GM12878 (cell line): ENCODE results near the gene SLC10A1. TPM values are rescaled to one million over a fixed set of nuclear protein-coding genes. Genes with fewer than 3 reads are reported as not detected.

Source experiments
- ATAC-seq: fragments of 200-7000 bp; cut with Tn5 transposase; 3 replicates; pipeline ENCODE4 v1.9.1; 2020; ENCODE audit warnings: mild to moderate bottlenecking, moderate library complexity
- BruUV-seq: library from RNA; stranded (reverse); fragments of 400-500 nt; replicated peaks from 2 replicates; lab custom pipeline; 2021; lab: Mats Ljungman, UMichigan
- CTCF ChIA-PET: fragments of 300-600 bp; sonication (Branson Sonifier 250); formaldehyde crosslinking; extraction: SDS; loops from one replicate; lab custom pipeline; 2021; ENCODE audit warnings: inconsistent platforms; lab: Yijun Ruan, JAX
- POLR2A ChIA-PET: fragments of 350-600 bp; formaldehyde crosslinking; extraction: SDS; loops from one replicate; lab custom pipeline; 2021; ENCODE audit warnings: inconsistent platforms; lab: Charles Lee
- RAD21 ChIA-PET: fragments of 300-600 bp; sonication (Branson Sonifier 250); formaldehyde crosslinking; loops from one replicate; lab custom pipeline; 2023; ENCODE audit warnings: antibody characterized with exemption; ENCODE audit not compliant: unreplicated experiment; lab: Charles Lee
- SMC1A ChIA-PET: fragments of 300-600 bp; sonication (Branson Sonifier 250); formaldehyde crosslinking; loops from one replicate; lab custom pipeline; 2023; ENCODE audit not compliant: unreplicated experiment, uncharacterized antibody; lab: Charles Lee
- DNase-seq: peaks from one replicate; pipeline ENCODE4 v3.0.0-alpha.2; 2011; ENCODE audit warnings: low read depth, low spot score
- FAIRE-seq: peaks from 3 replicates; lab custom pipeline; 2011; peaks lifted over from hg19 to GRCh38; lab: Jason Lieb, UNC
- H2AFZ ChIP-seq: 2 replicates; pipeline ENCODE4 v1.6.0; 2011; ENCODE audit warnings: low read depth, low read length, control low read depth; ENCODE audit not compliant: control insufficient read depth
- H3K27ac ChIP-seq: 2 replicates; pipeline ENCODE4 v1.5.1; 2011; ENCODE audit warnings: control low read depth; ENCODE audit not compliant: control insufficient read depth, insufficient read depth
- H3K27me3 ChIP-seq, 2 experiments: replicated peaks in 1 of 2; 2 replicates each; pipeline versions ENCODE4 v1.6.0 to v1.6.1; 2011; ENCODE audit warnings: low read length in 1 of 2; ENCODE audit not compliant: control insufficient read depth in 2 of 2, insufficient read depth in 2 of 2
- H3K36me3 ChIP-seq, 2 experiments: 2 replicates each; pipeline ENCODE4 v1.5.1; 2011; ENCODE audit warnings: low read length in 1 of 2; ENCODE audit not compliant: control insufficient read depth in 2 of 2, insufficient read depth in 2 of 2
- H3K4me1 ChIP-seq: 2 replicates; pipeline ENCODE4 v1.6.1; 2011; ENCODE audit warnings: mild to moderate bottlenecking, low read length, moderate library complexity, mixed read lengths; ENCODE audit not compliant: control insufficient read depth, insufficient read depth
- H3K4me2 ChIP-seq: 2 replicates; pipeline ENCODE4 v1.6.0; 2011; ENCODE audit warnings: control low read depth; ENCODE audit not compliant: control insufficient read depth, insufficient read depth
- H3K4me3 ChIP-seq: fragments of 200-600 bp; sonication (generic); 2 replicates; pipeline ENCODE4 v1.5.1; 2016
- H3K79me2 ChIP-seq: 2 replicates; pipeline ENCODE4 v1.6.0; 2011; ENCODE audit warnings: low read length; ENCODE audit not compliant: control insufficient read depth, insufficient read depth
- H3K9ac ChIP-seq: 2 replicates; pipeline ENCODE4 v1.8.0; 2011; ENCODE audit warnings: low read length, control low read depth, mixed read lengths; ENCODE audit not compliant: control insufficient read depth, insufficient read depth
- H3K9me3 ChIP-seq: replicated peaks from 3 replicates; pipeline ENCODE4 v1.5.1; 2011; ENCODE audit warnings: mild to moderate bottlenecking, low read length; ENCODE audit not compliant: control insufficient read depth, insufficient read depth
- H4K20me1 ChIP-seq: 2 replicates; pipeline ENCODE4 v1.6.0; 2011; ENCODE audit not compliant: control insufficient read depth, insufficient read depth
- ASH2L ChIP-seq: fragments of 300-600, 200-600 bp; sonication (generic); IDR thresholded peaks from 2 replicates; pipeline ENCODE4 v1.6.1; 2017; ENCODE audit warnings: low read depth, mild to moderate bottlenecking, borderline replicate concordance
- ATF7 ChIP-seq: fragments of 450-650 bp; IDR thresholded peaks from 2 replicates; pipeline ENCODE4 v1.6.1; 2016; ENCODE audit warnings: low read depth, mild to moderate bottlenecking
- BACH1 ChIP-seq: fragments of 450-650 bp; IDR thresholded peaks from 2 replicates; pipeline ENCODE4 v1.6.1; 2017; ENCODE audit warnings: mild to moderate bottlenecking, borderline replicate concordance
- ELK1 ChIP-seq: IDR thresholded peaks from 2 replicates; pipeline ENCODE4 v1.6.1; 2012; ENCODE audit warnings: low read depth, low read length, improper control_type of control experiment
- HCFC1 ChIP-seq: fragments of 150-350 bp; IDR thresholded peaks from 2 replicates; pipeline ENCODE4 v1.6.1; 2014; ENCODE audit warnings: low read length
- JUNB ChIP-seq: IDR thresholded peaks from 2 replicates; pipeline ENCODE4 v1.6.1; 2016; ENCODE audit warnings: antibody characterized with exemption, mild to moderate bottlenecking
- KLF5 ChIP-seq: fragments of 450-650 bp; IDR thresholded peaks from 2 replicates; pipeline ENCODE4 v1.6.1; 2014; ENCODE audit warnings: mild to moderate bottlenecking; ENCODE audit not compliant: partially characterized antibody
- MEF2A ChIP-seq: IDR thresholded peaks from 2 replicates; pipeline ENCODE4 v1.6.1; 2011; ENCODE audit warnings: low read depth, mild to moderate bottlenecking, low read length, moderate library complexity; ENCODE audit not compliant: insufficient read depth
- NFXL1 ChIP-seq: fragments of 450-650 bp; IDR thresholded peaks from 2 replicates; pipeline ENCODE4 v1.6.1; 2017; ENCODE audit warnings: antibody characterized with exemption, mild to moderate bottlenecking, borderline replicate concordance
- NKRF ChIP-seq: fragments of 450-650 bp; conservative IDR thresholded peaks from 2 replicates; pipeline ENCODE4 v1.6.1; 2017; ENCODE audit warnings: mild to moderate bottlenecking, moderate library complexity
- NR2F1 ChIP-seq: fragments of 450-650 bp; conservative IDR thresholded peaks from 2 replicates; pipeline ENCODE4 v1.6.1; 2017; ENCODE audit warnings: mild to moderate bottlenecking
- PAX8 ChIP-seq: fragments of 450-650 bp; IDR thresholded peaks from 2 replicates; pipeline ENCODE4 v1.6.1; 2017; ENCODE audit warnings: mild to moderate bottlenecking, moderate library complexity
- POLR2A ChIP-seq: IDR thresholded peaks from 2 replicates; pipeline ENCODE4 v1.6.1; 2011; ENCODE audit warnings: low read depth, mild to moderate bottlenecking, low read length
- POLR2AphosphoS2 ChIP-seq: IDR thresholded peaks from 2 replicates; pipeline ENCODE4 v1.6.1; 2011; ENCODE audit warnings: low read depth, mild to moderate bottlenecking, low read length, improper control_type of control experiment, moderate library complexity
- RAD51 ChIP-seq: fragments of 450-650 bp; IDR thresholded peaks from 2 replicates; pipeline ENCODE4 v1.6.1; 2016; ENCODE audit warnings: moderate library complexity, mild to moderate bottlenecking, inconsistent platforms
- RELA ChIP-seq: fragments of 450-650 bp; IDR thresholded peaks from 2 replicates; pipeline ENCODE4 v1.8.0; 2014; ENCODE audit warnings: borderline replicate concordance; ENCODE audit not compliant: partially characterized antibody
- SREBF2 ChIP-seq: IDR thresholded peaks from 2 replicates; pipeline ENCODE4 v1.6.1; 2012; ENCODE audit warnings: mild to moderate bottlenecking, low read length
- TCF12 ChIP-seq: IDR thresholded peaks from 2 replicates; pipeline ENCODE4 v1.6.1; 2011; ENCODE audit warnings: low read depth, mild to moderate bottlenecking, low read length
- ZBTB40 ChIP-seq: fragments of 450-650 bp; IDR thresholded peaks from 2 replicates; pipeline ENCODE4 v1.6.1; 2016; ENCODE audit warnings: mild to moderate bottlenecking, moderate library complexity, borderline replicate concordance
- WGBS: methylation state at CpG from one replicate; pipeline ENCODE4 v1.1.6; 2016; ENCODE audit warnings: low lambda C conversion rate; ENCODE audit not compliant: insufficient replicate concordance, insufficient coverage; ENCODE audit errors: missing lambda C conversion rate; 5-methylcytosine and 5-hydroxymethylcytosine counted together
- in situ Hi-C: fragments of 300-500 bp; cut with MboI; formaldehyde crosslinking; loops from 9 replicates; pipeline ENCODE4 v1.14.3; 2018; ENCODE audit warnings: mixed read lengths
- intact Hi-C: fragments of 100-400 bp; cut with micrococcal nuclease; formaldehyde crosslinking; loops from one replicate; pipeline ENCODE4 v1.14.2; 2022; ENCODE audit not compliant: unreplicated experiment
- polyA plus RNA-seq, 11 experiments: library from polyadenylated mRNA; depleted of rRNA in 4 of 11; unstranded in 6 of 11; stranded (reverse) in 5 of 11; fragments of >200 nt; fragmentation: Nextera tagmentation in 4 of 11; fragmentation: Illumina TruSeq in 1 of 11; extraction: Ambion mirVana in 4 of 11; extraction: Trizol in 1 of 11; gene quantifications; 1 replicate in 1 of 11; 2 replicates in 10 of 11; pipeline versions ENCODE4 v1.2.1 to v1.2.3, GENCODE V29; 2011 to 2016; ENCODE audit warnings: inconsistent platforms in 2 of 11, missing spikeins in 2 of 11, low read depth in 1 of 11
- total RNA-seq, 4 experiments: library from RNA; depleted of rRNA in 3 of 4; stranded (reverse); fragments of >200 nt in 3 of 4; fragmentation: Illumina TruSeq in 1 of 4; extraction: Trizol in 1 of 4; gene quantifications; 2 replicates each; pipeline versions ENCODE4 v1.2.1 to v1.2.3, GENCODE V29; 2013 to 2021

The SLC10A1 gene
- total and polyA plus RNA-seq, 10 of the 15 experiments (the other 5 are each of a cell fraction or from before 2014, with no cell fraction given) = 0.15 to 0.16 TPM; not detected in 8

- DNase-seq (peak; percentile 88), ATAC-seq (peak; percentile 91), FAIRE-seq (no peak)
- H3K27me3 ChIP-seq = no peaks in the 10 kb centered on the region; a peak in 1 of 4 replicates
- under 1% methylated on average over 31 of the region's 31 CpGs for WGBS
- H3K4me1 ChIP-seq = peaks cover 5% of the 10 kb centered on the region; the same call in 1 of the 2 replicates
- POLR2A ChIA-PET = interaction anchor here (0.6 to 1.5 kb wide), 7 partner anchors 10 to 1729 kb away, joined by 3 to 5 read pairs (median 4); partner anchors contain the start of gene SUSD6
- in situ Hi-C loops = no loop called here
- intact Hi-C loops = loop anchor here (2.0 kb wide), 1 partner anchor 164 kb away; no protein-coding TSS in a partner anchor
- peaks cover 36% of the 10 kb centered on the region for H3K79me2 ChIP-seq
- H3K4me2 ChIP-seq = peak within 1 kb of the TSS; percentile 93
- H3K27ac ChIP-seq = peak within 1 kb of the TSS; percentile 100
- SMC1A ChIA-PET = interaction anchor here (0.7 to 2.0 kb wide), 5 partner anchors 24 to 369 kb away, joined by 3 to 8 read pairs (median 4); partner anchors contain the start of genes ERH and SLC39A9
- RAD21 ChIA-PET = interaction anchor here (0.5 to 1.0 kb wide), 3 partner anchors 12 to 619 kb away, joined by 3 to 4 read pairs (median 3); partner anchors contain the start of gene SUSD6
- H3K36me3 ChIP-seq = peaks cover 15 to 17% of the 10 kb centered on the region in 2 experiments
- H3K4me3 ChIP-seq = peak within 1 kb of the TSS; percentile 88
- H3K9me3 ChIP-seq = peaks cover 5% of the 10 kb centered on the region; the same call in 2 of the 3 replicates
- no peaks in the 10 kb centered on the region; the same call in 1 of the 2 replicates for H4K20me1 ChIP-seq
- peak within 1 kb of the TSS; percentile 92 for H2AFZ ChIP-seq
- H3K9ac ChIP-seq = peak within 1 kb of the TSS; percentile 100
- BruUV-seq = no TSS peak
- CTCF ChIA-PET = interaction anchor here (0.8 to 1.4 kb wide), 3 partner anchors 52 to 188 kb away, joined by 3 read pairs; no protein-coding TSS in a partner anchor
- no peak for TF ChIP-seq RELA
- peak; percentile 79; the same call in 1 of the 2 replicates for TF ChIP-seq PAX8
- peak; percentile 49 for TF ChIP-seq HCFC1
- TF ChIP-seq POLR2A = peak; percentile 98
- peak; percentile 50 for TF ChIP-seq BACH1
- TF ChIP-seq ASH2L = no peak
- peak; percentile 66; the same call in 1 of the 2 replicates for TF ChIP-seq TCF12
- peak; percentile 89 for TF ChIP-seq ZBTB40
- TF ChIP-seq ELK1 = peak; percentile 89
- no peak for TF ChIP-seq MEF2A
- TF ChIP-seq SREBF2 = no peak
- no peak for TF ChIP-seq NR2F1
- TF ChIP-seq POLR2AphosphoS2 = peak; percentile 98
- no peak for TF ChIP-seq JUNB
- TF ChIP-seq NKRF = peak; percentile 45; the same call in 1 of the 2 replicates
- no peak for TF ChIP-seq RAD51
- TF ChIP-seq NFXL1 = no peak
- peak; percentile 89 for TF ChIP-seq ATF7
- TF ChIP-seq KLF5 = peak; percentile 55
Measured at GRCh38 chr14:69766984-69767368, 30.1 kb downstream of the SLC10A1 start, which contains the start of gene SRSF5. Gene SRSF5 (plus strand): TSS chr14:69767142. CDS start chr14:69768157, 1,015 bp downstream.
